Measurements from ENCODE around the gene ACTA2.

The ACTA2 gene

DNA sequence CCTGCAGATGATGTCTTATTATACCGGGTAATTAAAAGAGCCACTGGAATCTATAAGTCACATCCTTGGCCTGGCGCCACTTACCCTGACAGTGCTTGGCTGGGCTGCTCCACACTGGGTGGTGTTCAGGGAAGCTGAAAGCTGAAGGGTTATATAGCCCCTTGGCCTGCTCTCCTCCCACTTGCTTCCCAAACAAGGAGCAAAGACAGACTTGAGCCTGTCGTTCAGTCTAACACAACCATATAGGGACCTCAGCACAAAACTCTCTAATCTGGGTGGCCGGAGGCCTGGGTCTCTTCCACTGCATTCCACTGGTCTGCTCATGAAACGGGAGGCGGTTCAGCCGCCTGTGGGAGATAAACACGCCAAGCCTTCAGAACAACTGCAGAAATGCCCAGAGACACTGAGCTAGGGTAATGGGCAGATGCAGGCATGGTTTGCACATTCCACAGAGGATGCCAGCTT, at the start of gene ACTA2:
Gene ACTA2, minus strand, starts transcription at position 127 of the 465 bp plus-strand sequence. CDS start 3,843 bp downstream, outside the sequence.
- no peak for DNase-seq (ENCODE audit: extremely low spot score, insufficient read length, low read depth)
- no peak for FAIRE-seq

DNA sequence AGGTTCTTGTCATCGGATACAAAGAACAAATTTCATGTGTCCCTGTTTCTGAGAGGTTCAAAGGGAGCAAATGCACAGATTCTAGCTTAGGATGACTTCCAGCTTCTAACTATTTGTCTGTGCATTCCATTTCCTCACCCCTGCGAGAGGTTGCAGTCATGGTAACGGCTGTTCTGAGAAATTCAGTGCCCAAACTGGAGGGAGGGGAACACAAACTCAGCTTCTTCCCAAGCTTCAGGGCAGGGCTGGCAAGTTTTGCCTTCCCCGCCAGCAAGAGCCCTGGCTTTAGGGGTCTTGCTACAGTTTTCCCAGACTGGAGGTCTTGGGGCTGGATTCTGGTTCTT, 49.1 kb upstream of the ACTA2 start:
- FAIRE-seq (peak; percentile 64), DNase-seq (ENCODE audit: extremely low spot score, insufficient read length, low read depth) (no peak)

DNA sequence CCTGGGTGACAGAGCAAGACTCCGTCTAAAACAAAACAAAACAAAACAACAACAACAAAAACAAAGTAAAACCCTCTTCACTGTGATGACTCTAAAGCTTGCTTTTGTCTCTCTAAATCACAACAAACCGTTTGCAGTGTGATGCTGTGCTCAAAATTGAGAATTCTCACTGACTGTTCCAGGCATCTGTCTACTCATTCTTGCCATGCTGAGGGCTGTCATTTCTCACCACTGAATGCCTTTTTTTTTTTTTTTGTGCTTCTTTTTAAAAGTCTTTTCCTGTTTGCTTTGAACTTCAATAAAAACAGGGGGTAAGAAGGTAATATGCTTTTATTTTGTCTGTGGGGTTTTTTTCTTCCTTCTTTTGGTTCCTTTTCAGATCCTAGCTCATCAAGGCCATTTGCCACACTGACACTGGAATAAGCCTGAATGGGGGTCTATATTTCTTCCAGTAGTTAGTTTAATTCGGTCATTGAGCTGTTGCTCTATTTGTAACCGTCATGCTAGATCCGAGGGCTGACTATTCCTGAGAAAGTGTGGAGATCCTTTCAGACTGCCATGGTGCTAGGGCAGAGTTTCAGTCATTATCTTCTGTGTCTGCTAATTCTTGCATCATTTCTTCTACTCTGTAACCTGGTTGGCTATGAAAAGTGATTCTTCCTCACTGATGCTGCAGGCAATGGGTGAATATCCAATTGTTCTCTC, 48.6 kb upstream of the ACTA2 start:
- FAIRE-seq = no peak

DNA sequence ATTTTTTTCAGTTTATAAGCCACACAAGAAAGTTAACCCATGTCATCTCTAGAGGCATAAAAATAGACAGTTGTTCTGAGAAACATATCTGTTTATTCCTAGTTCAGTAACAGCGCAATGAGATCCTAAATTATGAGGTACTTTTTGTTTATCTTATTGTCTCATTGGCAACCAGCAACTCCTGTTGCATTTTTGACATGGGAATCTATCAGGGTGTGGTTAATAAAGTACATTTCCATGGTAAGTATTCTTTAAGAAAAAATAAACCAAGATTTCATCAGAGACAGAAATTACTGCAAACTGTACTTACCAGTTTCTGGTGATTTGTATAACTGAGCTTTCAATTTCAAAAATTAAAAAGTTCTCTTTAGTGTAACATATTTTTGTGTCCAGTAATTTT, 47.1 kb upstream of the ACTA2 start:
- FAIRE-seq (no peak), DNase-seq (ENCODE audit: extremely low spot score, insufficient read length, low read depth) (no peak)

More for the DNA sequence above, 48.6 kb upstream of the ACTA2 start:
- no peak for DNase-seq (ENCODE audit: extremely low spot score, insufficient read length, low read depth)

DNA sequence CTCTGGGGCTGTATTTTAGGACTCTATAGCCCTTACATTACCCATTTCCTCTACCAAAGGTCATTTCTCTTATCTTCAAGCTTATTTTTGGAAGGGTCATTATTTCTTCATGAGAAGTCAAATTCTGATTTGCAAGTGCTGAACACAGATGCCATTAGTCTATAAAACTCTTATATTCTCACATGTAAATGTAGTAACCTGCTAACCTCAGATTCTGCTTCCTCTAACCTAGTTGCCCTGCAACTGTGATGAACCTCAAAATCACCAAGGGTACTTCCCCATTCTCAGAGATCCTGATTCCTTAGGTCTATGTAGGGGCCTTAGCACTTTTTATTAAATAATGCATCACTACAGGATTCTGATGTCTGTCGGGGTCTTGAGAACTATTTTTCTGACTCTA, 44.4 kb upstream of the ACTA2 start:
- DNase-seq (ENCODE audit: extremely low spot score, insufficient read length, low read depth) (no peak), FAIRE-seq (peak; percentile 95)

- FAIRE-seq (peak; percentile 72), DNase-seq (ENCODE audit: extremely low spot score, insufficient read length, low read depth) (no peak)
Measured at GRCh38 chr10:88995156-88995876, 42.7 kb upstream of the ACTA2 start.

DNA sequence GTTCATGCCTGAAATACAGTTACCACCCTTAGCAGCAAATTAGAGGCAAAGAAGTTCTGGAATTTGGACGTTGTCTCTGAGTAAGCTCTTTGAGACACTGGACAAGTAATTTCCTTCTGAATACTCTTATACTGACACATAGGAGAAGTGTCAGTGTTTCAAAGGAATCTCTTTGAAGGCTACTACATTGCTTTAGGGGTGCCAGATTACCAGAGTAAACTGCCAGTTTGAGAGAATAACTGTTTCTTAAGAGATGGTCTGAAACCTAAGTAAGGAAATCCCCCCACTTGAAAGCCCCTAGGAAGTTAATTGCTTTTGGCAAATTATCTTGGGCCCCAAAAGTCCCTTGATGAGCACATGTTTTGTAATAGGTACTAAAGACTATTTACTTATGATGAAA, 41.4 kb upstream of the ACTA2 start:
- peak; percentile 78 for FAIRE-seq
- DNase-seq (ENCODE audit: extremely low spot score, insufficient read length, low read depth) = no peak

- peak; percentile 84 for FAIRE-seq
- DNase-seq (ENCODE audit: extremely low spot score, insufficient read length, low read depth) = no peak
Measured at GRCh38 chr10:88992921-88993524, 40.5 kb upstream of the ACTA2 start.

GRCh38 chr10:88991899-88992320, 39.3 kb upstream of the ACTA2 start:
- FAIRE-seq (peak; percentile 86), DNase-seq (ENCODE audit: extremely low spot score, insufficient read length, low read depth) (no peak)

GRCh38 chr10:88991161-88991898, 38.8 kb upstream of the ACTA2 start:
- DNase-seq (ENCODE audit: extremely low spot score, insufficient read length, low read depth) (no peak), FAIRE-seq (no peak)

GRCh38 chr10:88990384-88991160, 38.0 kb upstream of the ACTA2 start, which contains the start of gene FAS:
TSS of gene FAS (plus strand) at chr10:88990798. CDS start at chr10:88990877, 79 bp downstream.
- FAIRE-seq (peak; percentile 98), DNase-seq (ENCODE audit: extremely low spot score, insufficient read length, low read depth) (peak; percentile 55)

- FAIRE-seq = no peak
Measured at GRCh38 chr10:88989824-88990383, 37.3 kb upstream of the ACTA2 start.

DNA sequence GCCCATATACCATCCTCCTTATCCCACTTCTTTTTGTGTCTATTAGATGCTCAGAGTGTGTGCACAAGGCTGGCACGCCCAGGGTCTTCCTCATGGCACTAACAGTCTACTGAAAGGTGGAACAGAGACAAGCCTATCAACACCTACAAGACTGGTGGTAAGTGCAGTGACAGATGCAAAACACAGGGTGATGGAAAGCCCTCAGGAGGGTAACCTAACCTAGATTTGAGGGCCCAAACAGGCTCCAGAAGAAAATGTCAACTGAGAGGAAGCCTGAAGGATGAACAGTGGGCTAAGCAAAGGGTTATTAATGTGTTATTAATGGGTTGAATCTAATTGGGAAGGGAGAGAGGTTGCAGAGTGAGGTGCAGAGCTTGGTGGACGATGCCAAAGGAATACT, 36.9 kb upstream of the ACTA2 start:
- FAIRE-seq = peak; percentile 82
- DNase-seq (ENCODE audit: extremely low spot score, insufficient read length, low read depth) = no peak

More at GRCh38 chr10:88989824-88990383, 37.3 kb upstream of the ACTA2 start:
- no peak for DNase-seq (ENCODE audit: extremely low spot score, insufficient read length, low read depth)

- DNase-seq (ENCODE audit: extremely low spot score, insufficient read length, low read depth) (no peak), FAIRE-seq (peak; percentile 29)
Measured at GRCh38 chr10:88987840-88988239, 35.3 kb upstream of the ACTA2 start.

- no peak for DNase-seq (ENCODE audit: extremely low spot score, insufficient read length, low read depth)
- FAIRE-seq = peak; percentile 80
Measured at GRCh38 chr10:88987243-88987725, 34.7 kb upstream of the ACTA2 start.

GRCh38 chr10:88986549-88987242, 34.1 kb upstream of the ACTA2 start:
- FAIRE-seq (peak; percentile 57), DNase-seq (ENCODE audit: extremely low spot score, insufficient read length, low read depth) (no peak)

GRCh38 chr10:88984525-88984924, 32.0 kb upstream of the ACTA2 start:
- DNase-seq (ENCODE audit: extremely low spot score, insufficient read length, low read depth) (no peak), FAIRE-seq (peak; percentile 24)

DNA sequence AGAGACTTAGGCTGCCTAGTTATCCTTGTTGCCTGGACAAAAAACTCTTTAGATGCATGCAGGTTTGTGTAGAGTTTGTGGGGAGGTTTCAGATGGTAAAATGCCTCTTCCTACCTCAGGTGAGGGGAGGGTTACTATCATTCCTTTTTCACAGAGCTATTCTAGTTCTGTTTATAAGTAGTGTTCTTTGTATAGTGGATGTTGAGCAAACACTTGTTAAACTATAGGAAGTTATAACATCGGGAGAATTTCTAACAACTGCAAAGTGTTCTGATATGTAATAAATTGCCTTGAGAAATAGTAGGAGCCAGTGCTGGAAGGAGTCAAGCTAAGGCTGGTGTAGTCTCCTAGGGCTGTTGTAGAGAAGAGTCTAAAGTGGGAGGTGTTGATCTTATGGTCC, 31.4 kb upstream of the ACTA2 start:
- no peak for FAIRE-seq
- no peak for DNase-seq (ENCODE audit: extremely low spot score, insufficient read length, low read depth)

All from GM18507 (cell line).